ENCODE data around the gene OSBP.

DNA sequence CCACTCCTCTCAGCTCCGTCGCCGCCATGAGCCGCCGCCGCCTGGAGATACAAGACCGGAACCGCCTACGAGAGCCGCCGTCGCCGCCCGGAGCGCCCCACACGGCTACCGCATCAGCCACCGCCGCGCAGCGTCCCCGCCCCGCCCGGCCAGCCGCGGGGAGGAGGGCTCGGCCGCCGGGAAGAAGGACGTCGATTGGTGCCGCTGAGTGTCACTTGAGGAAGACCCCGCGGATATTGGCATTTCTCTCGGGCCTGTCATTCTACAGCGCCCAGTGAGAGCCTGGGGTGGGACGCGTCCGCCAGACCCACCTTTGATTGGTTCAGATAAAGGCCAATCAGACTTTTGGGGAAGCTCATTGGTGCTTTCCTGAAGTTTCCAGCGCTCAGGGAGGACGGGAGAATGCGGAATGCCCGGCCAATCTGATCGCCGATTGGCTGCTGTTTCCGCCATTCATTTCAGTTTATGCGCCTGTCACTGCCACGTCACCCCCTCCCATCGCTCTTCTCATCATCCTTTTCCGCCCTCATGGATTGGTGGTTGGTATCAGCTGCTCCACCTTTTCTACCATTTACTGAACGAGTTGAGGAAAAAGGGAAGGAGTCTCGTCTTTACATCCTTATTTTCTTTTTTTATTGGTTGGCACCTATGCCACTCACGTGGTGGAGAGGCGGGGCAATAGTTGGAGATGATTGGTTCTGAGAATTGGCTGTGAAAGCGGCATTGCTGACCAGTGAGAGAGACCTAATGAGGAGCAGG lies at the start of gene OSBP:
- TF ChIP-seq, protein P1, sequence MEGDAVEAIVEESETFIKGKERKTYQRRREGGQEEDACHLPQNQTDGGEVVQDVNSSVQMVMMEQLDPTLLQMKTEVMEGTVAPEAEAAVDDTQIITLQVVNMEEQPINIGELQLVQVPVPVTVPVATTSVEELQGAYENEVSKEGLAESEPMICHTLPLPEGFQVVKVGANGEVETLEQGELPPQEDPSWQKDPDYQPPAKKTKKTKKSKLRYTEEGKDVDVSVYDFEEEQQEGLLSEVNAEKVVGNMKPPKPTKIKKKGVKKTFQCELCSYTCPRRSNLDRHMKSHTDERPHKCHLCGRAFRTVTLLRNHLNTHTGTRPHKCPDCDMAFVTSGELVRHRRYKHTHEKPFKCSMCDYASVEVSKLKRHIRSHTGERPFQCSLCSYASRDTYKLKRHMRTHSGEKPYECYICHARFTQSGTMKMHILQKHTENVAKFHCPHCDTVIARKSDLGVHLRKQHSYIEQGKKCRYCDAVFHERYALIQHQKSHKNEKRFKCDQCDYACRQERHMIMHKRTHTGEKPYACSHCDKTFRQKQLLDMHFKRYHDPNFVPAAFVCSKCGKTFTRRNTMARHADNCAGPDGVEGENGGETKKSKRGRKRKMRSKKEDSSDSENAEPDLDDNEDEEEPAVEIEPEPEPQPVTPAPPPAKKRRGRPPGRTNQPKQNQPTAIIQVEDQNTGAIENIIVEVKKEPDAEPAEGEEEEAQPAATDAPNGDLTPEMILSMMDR (IDR thresholded peaks at IDR 0.05; ENCODE audit: low read length), result no peak
- no peak for TF ChIP-seq EZH2 (IDR thresholded peaks at IDR 0.05; ENCODE audit: borderline replicate concordance, low read length)

All from OCI-LY1 (cell line).